Vagina (tissue), 2 donors: ENCODE data around the gene SERPIND1. TPM values are rescaled to one million over a fixed set of nuclear protein-coding genes. Genes with fewer than 3 reads are reported as not detected.

Source experiments
- DNase-seq, 2 donors: peaks; one replicate each; pipeline ENCODE4 v3.0.0-alpha.2; 2017; ENCODE audit errors: extremely low spot score in 2 of 2
- H3K27ac ChIP-seq: fragments of 200-600 bp; sonication (generic); one replicate; pipeline ENCODE4 v1.5.1; 2019
- H3K27me3 ChIP-seq: fragments of 200-600 bp; sonication (generic); one replicate; pipeline ENCODE4 v1.5.1; 2019
- H3K36me3 ChIP-seq, 2 donors: fragments of 200-600 bp; sonication (generic); one replicate each; pipeline ENCODE4 v1.5.1; 2017 to 2019
- H3K4me1 ChIP-seq: fragments of 200-600 bp; sonication (generic); one replicate; pipeline ENCODE4 v1.5.1; 2019
- H3K4me3 ChIP-seq, 2 donors: fragments of 200-600 bp; sonication (generic); 1 replicate in 1 of 2; 2 replicates in 1 of 2; pipeline ENCODE4 v1.5.1; 2016 to 2019
- H3K9me3 ChIP-seq: fragments of 200-600 bp; sonication (generic); one replicate; pipeline ENCODE4 v1.5.1; 2019
- CTCF ChIP-seq, 3 experiments: fragments of 450-650 bp in 2 of 3; fragments of 200-600 bp in 1 of 3; sonication (generic) in 1 of 3; IDR thresholded peaks; one replicate each; pipeline ENCODE4 v1.5.1; 2017 to 2019; ENCODE audit warnings: antibody characterized with exemption in 3 of 3, mild to moderate bottlenecking in 2 of 3, moderate library complexity in 2 of 3
- POLR2A ChIP-seq, 2 donors: fragments of 450-650 bp; IDR thresholded peaks; one replicate each; pipeline ENCODE4 v1.6.1; 2017; ENCODE audit warnings: antibody characterized with exemption in 2 of 2, mild to moderate bottlenecking in 2 of 2, moderate library complexity in 2 of 2
- POLR2AphosphoS5 ChIP-seq, 2 donors: sonication (generic); formaldehyde crosslinking; IDR thresholded peaks; one replicate each; pipeline ENCODE4 v1.9.0; 2017; ENCODE audit warnings: antibody characterized with exemption in 2 of 2, mild to moderate bottlenecking in 2 of 2, low read depth in 1 of 2; ENCODE audit not compliant: insufficient read depth in 1 of 2
- intact Hi-C: fragments of 100-400 bp; cut with DNase I; formaldehyde crosslinking; loops from one replicate; pipeline ENCODE4 v1.15.1; 2023
- total RNA-seq: library from RNA; depleted of rRNA; stranded (reverse); fragments of >200 nt; gene quantifications from one replicate; pipeline ENCODE4 v1.2.3, GENCODE V29; 2016

SERPIND1 gene
- total RNA-seq, 1 donor from 2014 or later = not detected

GRCh38 chr22:20748731-20749428, 25.0 kb upstream of the SERPIND1 start:
- no peak for TF ChIP-seq CTCF (IDR thresholded peaks at IDR 0.05)
- TF ChIP-seq POLR2A (IDR thresholded peaks at IDR 0.05) = no peak
- no peak for TF ChIP-seq POLR2AphosphoS5 (IDR thresholded peaks at IDR 0.05; ENCODE audit: insufficient read depth in 1 of 2, low read depth in 1 of 2)
- Histone ChIP-seq H3K4me1 (peaks cover 9% of the 10 kb centered on the region), H3K9me3 (no peaks in the 10 kb centered on the region), H3K36me3 (peaks cover 0 to 42% of the 10 kb centered on the region in 2 donors), H3K27me3 (no peaks in the 10 kb centered on the region), H3K4me3 (no peak overlapping the region), H3K27ac (no peak overlapping the region)
- intact Hi-C loops = no loop called here
- no peak for DNase-seq

- Histone ChIP-seq H3K27me3 (no peaks in the 10 kb centered on the region), H3K27ac (no peak overlapping the region), H3K4me1 (peaks cover 9% of the 10 kb centered on the region), H3K4me3 (no peak overlapping the region), H3K9me3 (no peaks in the 10 kb centered on the region), H3K36me3 (peaks cover 0 to 36% of the 10 kb centered on the region in 2 donors)
- intact Hi-C loops = no loop called here
- DNase-seq = no peak
- TF ChIP-seq CTCF (IDR thresholded peaks at IDR 0.05) (no peak), POLR2AphosphoS5 (IDR thresholded peaks at IDR 0.05; ENCODE audit: insufficient read depth in 1 of 2, low read depth in 1 of 2) (no peak), POLR2A (IDR thresholded peaks at IDR 0.05) (no peak)
Observed at GRCh38 chr22:20749453-20749852, 24.5 kb upstream of the SERPIND1 start.

- Histone ChIP-seq H3K27ac (no peak overlapping the region), H3K4me3 (no peak overlapping the region), H3K9me3 (no peaks in the 10 kb centered on the region), H3K36me3 (peaks cover 0 to 27% of the 10 kb centered on the region in 2 donors), H3K4me1 (peaks cover 9% of the 10 kb centered on the region), H3K27me3 (no peaks in the 10 kb centered on the region)
- no peak for DNase-seq
- intact Hi-C loops = no loop called here
- TF ChIP-seq POLR2A (IDR thresholded peaks at IDR 0.05) (no peak), CTCF (IDR thresholded peaks at IDR 0.05) (no peak), POLR2AphosphoS5 (IDR thresholded peaks at IDR 0.05; ENCODE audit: insufficient read depth in 1 of 2, low read depth in 1 of 2) (no peak)
Observed at GRCh38 chr22:20750461-20751184, 23.3 kb upstream of the SERPIND1 start.

GRCh38 chr22:20751185-20751851, 22.6 kb upstream of the SERPIND1 start:
- no peaks in the 10 kb centered on the region for H3K27me3 ChIP-seq
- peaks cover 9% of the 10 kb centered on the region for H3K4me1 ChIP-seq
- H3K9me3 ChIP-seq = no peaks in the 10 kb centered on the region
- intact Hi-C loops = no loop called here
- H3K36me3 ChIP-seq = peaks cover 0 to 25% of the 10 kb centered on the region in 2 donors
- no peak for TF ChIP-seq CTCF (IDR thresholded peaks at IDR 0.05)
- no peak for TF ChIP-seq POLR2A (IDR thresholded peaks at IDR 0.05)
- TF ChIP-seq POLR2AphosphoS5 (IDR thresholded peaks at IDR 0.05; ENCODE audit: insufficient read depth in 1 of 2, low read depth in 1 of 2) = no peak
- DNase-seq = no peak
- H3K27ac ChIP-seq = no peak overlapping the region
- no peak overlapping the region for H3K4me3 ChIP-seq
